GM12873 (cell line): ENCODE results near the gene NEUROG2.

ENCODE experiments used
- TF ChIP-seq, protein P1 (sequence below): IDR thresholded peaks from 2 replicates; pipeline ENCODE4 v1.5.1; 2012; ENCODE audit warnings: low read depth, mild to moderate bottlenecking, moderate library complexity, low read length, control low read depth; ENCODE audit not compliant: insufficient read depth; ENCODE audit errors: missing control alignments

NEUROG2 gene

DNA sequence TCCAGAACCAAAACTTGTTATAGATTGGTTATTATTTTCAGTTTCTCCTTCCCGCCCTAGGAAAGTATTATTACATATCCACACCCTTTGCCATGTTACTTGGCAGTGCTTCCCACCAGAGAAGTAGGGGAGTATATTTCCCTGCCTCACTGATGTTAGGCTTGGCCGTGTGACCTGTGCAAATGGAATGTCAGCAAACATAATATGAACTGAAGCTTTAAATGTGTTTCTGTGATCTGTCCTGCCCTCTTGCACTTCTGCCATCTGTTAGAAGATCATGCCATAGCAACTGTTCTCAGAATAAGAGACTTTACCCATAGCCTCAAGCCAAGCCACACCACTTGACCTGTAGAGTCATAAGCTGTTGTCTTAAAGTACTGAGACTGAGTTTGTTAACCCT is 36.7 kb upstream of the NEUROG2 start:
- TF ChIP-seq, protein P1, sequence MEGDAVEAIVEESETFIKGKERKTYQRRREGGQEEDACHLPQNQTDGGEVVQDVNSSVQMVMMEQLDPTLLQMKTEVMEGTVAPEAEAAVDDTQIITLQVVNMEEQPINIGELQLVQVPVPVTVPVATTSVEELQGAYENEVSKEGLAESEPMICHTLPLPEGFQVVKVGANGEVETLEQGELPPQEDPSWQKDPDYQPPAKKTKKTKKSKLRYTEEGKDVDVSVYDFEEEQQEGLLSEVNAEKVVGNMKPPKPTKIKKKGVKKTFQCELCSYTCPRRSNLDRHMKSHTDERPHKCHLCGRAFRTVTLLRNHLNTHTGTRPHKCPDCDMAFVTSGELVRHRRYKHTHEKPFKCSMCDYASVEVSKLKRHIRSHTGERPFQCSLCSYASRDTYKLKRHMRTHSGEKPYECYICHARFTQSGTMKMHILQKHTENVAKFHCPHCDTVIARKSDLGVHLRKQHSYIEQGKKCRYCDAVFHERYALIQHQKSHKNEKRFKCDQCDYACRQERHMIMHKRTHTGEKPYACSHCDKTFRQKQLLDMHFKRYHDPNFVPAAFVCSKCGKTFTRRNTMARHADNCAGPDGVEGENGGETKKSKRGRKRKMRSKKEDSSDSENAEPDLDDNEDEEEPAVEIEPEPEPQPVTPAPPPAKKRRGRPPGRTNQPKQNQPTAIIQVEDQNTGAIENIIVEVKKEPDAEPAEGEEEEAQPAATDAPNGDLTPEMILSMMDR = no peak

DNA sequence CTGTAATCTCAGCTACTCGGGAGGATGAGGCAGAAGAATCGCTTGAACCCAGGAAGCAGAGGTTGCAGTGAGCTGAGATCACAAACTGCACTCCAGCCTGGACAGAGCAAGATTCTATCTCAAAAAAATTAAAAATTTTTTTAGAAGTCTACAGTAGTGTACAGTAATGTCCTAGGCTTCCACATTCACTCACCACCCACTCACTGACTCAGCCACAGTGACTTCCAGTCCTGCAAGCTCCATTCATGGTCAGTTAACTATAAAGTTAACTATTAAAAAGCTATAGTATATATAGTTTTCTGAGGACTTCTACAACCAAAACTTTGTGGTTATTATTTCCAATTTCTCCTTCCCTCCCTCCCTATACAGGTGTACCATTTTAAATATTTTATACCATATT is 34.7 kb upstream of the NEUROG2 start:
- TF ChIP-seq, protein P1 = no peak

DNA sequence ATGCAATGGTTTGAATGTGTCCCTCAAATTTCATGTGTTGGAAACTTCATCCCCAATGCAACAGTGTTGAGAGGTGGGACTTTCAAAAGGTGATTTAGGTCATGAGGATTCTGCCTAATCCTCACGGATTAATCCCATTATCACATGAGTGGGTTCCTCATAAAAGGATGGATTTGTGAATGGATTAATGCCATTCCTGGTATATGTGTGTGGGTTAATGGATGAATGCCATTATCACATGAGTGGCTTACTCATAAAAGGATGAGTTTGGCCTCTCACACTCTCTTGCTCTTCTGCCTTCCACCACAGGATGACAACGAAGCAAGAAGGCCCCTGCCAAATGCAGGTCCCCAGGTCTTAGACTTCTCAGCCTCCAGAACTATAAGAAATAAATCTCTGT is 30.5 kb upstream of the NEUROG2 start:
- TF ChIP-seq, protein P1 = no peak

DNA sequence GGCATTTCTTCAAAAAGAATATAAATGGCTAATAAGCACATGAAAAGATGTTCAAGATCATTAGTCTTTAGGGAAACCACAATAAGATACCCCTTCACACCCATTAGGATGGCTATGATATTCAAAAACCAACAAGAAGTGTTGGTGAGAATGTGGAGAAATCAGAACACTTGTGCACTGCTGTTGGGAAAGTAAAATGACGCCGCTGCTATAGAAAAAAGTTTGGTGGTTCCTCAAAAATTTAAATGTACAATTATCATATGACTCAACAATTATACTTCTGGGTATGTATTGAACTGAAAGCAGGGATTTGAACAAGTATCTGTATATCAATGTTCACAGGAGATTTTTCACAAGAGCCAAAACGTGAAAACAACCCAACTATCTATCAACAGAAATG is 29.4 kb upstream of the NEUROG2 start:
- TF ChIP-seq, protein P1 = no peak

DNA sequence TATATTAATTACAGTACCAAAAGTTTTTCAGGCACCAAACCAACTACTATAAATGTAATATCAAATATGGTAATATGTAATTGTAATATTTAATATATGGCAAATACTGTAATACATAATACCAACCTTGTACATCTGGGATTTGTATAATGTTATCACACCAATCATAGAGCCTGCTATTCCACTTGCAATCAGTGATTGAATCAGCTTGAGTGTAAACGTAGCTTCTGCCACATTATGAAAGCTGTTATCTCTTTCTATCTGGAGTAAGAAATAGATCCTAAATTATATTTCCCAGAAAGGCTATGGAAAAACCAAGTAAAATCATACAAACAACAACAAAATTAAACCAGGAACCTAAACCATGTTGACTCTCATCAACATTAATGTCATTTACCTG is 24.7 kb upstream of the NEUROG2 start:
- TF ChIP-seq, protein P1 = no peak

DNA sequence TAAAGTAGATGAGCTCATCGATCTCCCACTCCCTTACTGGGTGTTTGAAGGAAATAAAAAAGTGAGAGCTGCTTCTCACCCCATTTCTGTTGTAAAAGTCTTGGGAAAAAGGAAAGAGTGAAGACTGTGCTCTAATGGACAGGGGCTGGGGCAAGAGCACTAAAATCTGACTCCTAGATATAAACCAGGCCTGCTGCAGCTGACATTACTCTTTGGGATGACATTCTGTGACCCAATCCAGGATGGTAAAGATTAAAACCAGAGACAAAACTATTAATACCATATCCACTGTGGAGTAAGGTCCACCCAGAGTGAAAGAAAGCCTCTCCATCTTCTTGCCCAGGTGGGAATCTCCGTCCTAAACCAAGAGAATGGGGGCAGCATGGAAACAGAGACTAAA is 20.1 kb upstream of the NEUROG2 start:
- TF ChIP-seq, protein P1 = no peak

DNA sequence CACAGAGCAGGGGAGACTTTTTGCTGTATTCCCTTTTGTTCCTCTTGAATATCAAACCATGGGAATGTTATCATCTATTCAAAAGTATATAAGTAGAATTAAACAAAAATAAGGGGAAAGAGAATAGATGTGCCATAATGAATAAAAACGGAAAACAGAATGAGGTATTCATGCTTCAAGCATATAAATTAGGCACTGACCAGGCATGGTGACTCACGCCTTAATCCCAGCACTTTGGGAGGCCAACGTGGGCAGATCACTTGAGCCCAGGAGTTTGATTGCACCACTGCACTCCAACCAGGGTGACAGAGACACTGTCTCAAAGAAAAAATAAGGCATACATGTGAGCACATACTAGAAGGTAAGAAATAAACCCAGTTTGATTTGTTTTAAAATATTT is 16.3 kb upstream of the NEUROG2 start:
- TF ChIP-seq, protein P1 = no peak
